ENCODE data around the gene LPAR2.
A peak's percentile ranks its signal among the peaks of the same experiment; 100 is the strongest.

LPAR2 gene

GRCh38 chr19:19647037-19647835 is 19.2 kb upstream of the LPAR2 start:
- Histone ChIP-seq H4K8ac (ENCODE audit: low read depth, low read length) (no peak overlapping the region), H2BK12ac (ENCODE audit: low read length) (no peak overlapping the region), H4K12ac (ENCODE audit: low read depth, low read length) (no peak overlapping the region), H2BK120ac (ENCODE audit: insufficient read depth, low read length, poor library complexity) (no peak overlapping the region), H3K36me3 (ENCODE audit: control insufficient read depth in 1 of 2, insufficient read depth in 2 of 2, low read length in 2 of 2) (peaks cover 62 to 65% of the 10 kb centered on the region in 2 experiments), H3K14ac (ENCODE audit: low read length) (no peak overlapping the region), H3K18ac (ENCODE audit: low read length) (no peak overlapping the region), H3K9me3 (ENCODE audit: insufficient read depth, low read depth, low read length) (peaks cover 4% of the 10 kb centered on the region), H3K4me1 (ENCODE audit: control insufficient read depth in 1 of 2, insufficient read depth in 2 of 2, low read length in 2 of 2) (peaks cover 3 to 5% of the 10 kb centered on the region in 2 experiments), H3K79me2 (ENCODE audit: control insufficient read depth, insufficient read depth, low read length, poor library complexity) (peaks cover 2% of the 10 kb centered on the region), H4K91ac (ENCODE audit: low read depth, low read length) (no peak overlapping the region), H3K4ac (ENCODE audit: low read depth, low read length) (no peak overlapping the region), H3K27me3 (ENCODE audit: insufficient read depth, low read length) (no peaks in the 10 kb centered on the region), H2AFZ (ENCODE audit: insufficient read depth, low read length, poor library complexity) (no peak overlapping the region), H3K79me1 (ENCODE audit: low read length) (peaks cover 11% of the 10 kb centered on the region), H3K27ac (ENCODE audit: low read depth, low read length) (no peak overlapping the region), H3K23ac (ENCODE audit: low read length) (no peak overlapping the region), H3K4me3 (ENCODE audit: low read depth, low read length) (no peak overlapping the region), H3K9ac (ENCODE audit: low read length) (no peak overlapping the region), H2BK5ac (ENCODE audit: low read depth, low read length, poor library complexity) (no peak overlapping the region), H2AK5ac (ENCODE audit: low read length) (no peak overlapping the region), H3K4me2 (ENCODE audit: low read length) (no peak overlapping the region)
- WGBS (ENCODE audit: extremely low coverage, insufficient coverage, insufficient read length): no CpG with 5 or more reads among the region's 29 CpGs
- no peak for DNase-seq

- Histone ChIP-seq H3K4me3 (ENCODE audit: low read depth, low read length) (no peak overlapping the region), H3K9me3 (ENCODE audit: insufficient read depth, low read depth, low read length) (peaks cover 4% of the 10 kb centered on the region), H3K79me2 (ENCODE audit: control insufficient read depth, insufficient read depth, low read length, poor library complexity) (peaks cover 2% of the 10 kb centered on the region), H4K12ac (ENCODE audit: low read depth, low read length) (no peak overlapping the region), H3K27me3 (ENCODE audit: insufficient read depth, low read length) (no peaks in the 10 kb centered on the region), H3K79me1 (ENCODE audit: low read length) (peaks cover 11% of the 10 kb centered on the region), H3K9ac (ENCODE audit: low read length) (no peak overlapping the region), H4K8ac (ENCODE audit: low read depth, low read length) (no peak overlapping the region), H3K18ac (ENCODE audit: low read length) (no peak overlapping the region), H3K27ac (ENCODE audit: low read depth, low read length) (no peak overlapping the region), H2AFZ (ENCODE audit: insufficient read depth, low read length, poor library complexity) (no peak overlapping the region), H2AK5ac (ENCODE audit: low read length) (no peak overlapping the region), H3K23ac (ENCODE audit: low read length) (no peak overlapping the region), H2BK120ac (ENCODE audit: insufficient read depth, low read length, poor library complexity) (no peak overlapping the region), H3K4me2 (ENCODE audit: low read length) (no peak overlapping the region), H3K4me1 (ENCODE audit: control insufficient read depth in 1 of 2, insufficient read depth in 2 of 2, low read length in 2 of 2) (peaks cover 3 to 5% of the 10 kb centered on the region in 2 experiments), H3K36me3 (ENCODE audit: control insufficient read depth in 1 of 2, insufficient read depth in 2 of 2, low read length in 2 of 2) (peaks cover 50 to 53% of the 10 kb centered on the region in 2 experiments), H3K4ac (ENCODE audit: low read depth, low read length) (no peak overlapping the region), H2BK12ac (ENCODE audit: low read length) (no peak overlapping the region), H4K91ac (ENCODE audit: low read depth, low read length) (no peak overlapping the region), H3K14ac (ENCODE audit: low read length) (no peak overlapping the region), H2BK5ac (ENCODE audit: low read depth, low read length, poor library complexity) (no peak overlapping the region)
- whole genome bisulfite sequencing (ENCODE audit: extremely low coverage, insufficient coverage, insufficient read length): no CpG with 5 or more reads among the region's 17 CpGs
- DNase-seq: no peak
Observed at GRCh38 chr19:19645233-19645870, 17.3 kb upstream of the LPAR2 start.

DNA sequence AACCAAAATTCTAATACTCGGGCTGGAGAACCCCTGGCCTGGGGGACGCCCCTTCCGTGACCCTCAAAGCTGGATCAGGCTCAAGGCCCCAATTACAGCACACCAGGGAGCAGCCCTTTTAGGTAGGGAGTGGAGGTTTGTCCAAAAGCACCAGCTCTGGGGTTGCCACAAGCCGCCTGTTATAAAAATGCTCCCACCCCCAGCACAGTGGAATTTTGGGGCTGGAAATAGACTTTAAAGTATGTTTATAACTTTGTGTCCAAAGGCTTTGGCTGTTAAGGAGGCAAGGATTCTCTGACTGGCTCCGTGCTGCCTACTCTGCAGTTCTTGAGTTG is 16.0 kb upstream of the LPAR2 start:
- WGBS (ENCODE audit: extremely low coverage, insufficient coverage, insufficient read length): no CpG with 5 or more reads among the region's 5 CpGs
- Histone ChIP-seq H3K9me3 (ENCODE audit: insufficient read depth, low read depth, low read length) (no peaks in the 10 kb centered on the region), H2BK120ac (ENCODE audit: insufficient read depth, low read length, poor library complexity) (no peak overlapping the region), H3K9ac (ENCODE audit: low read length) (no peak overlapping the region), H3K23ac (ENCODE audit: low read length) (no peak overlapping the region), H3K4me3 (ENCODE audit: low read depth, low read length) (no peak overlapping the region), H3K27ac (ENCODE audit: low read depth, low read length) (no peak overlapping the region), H4K91ac (ENCODE audit: low read depth, low read length) (no peak overlapping the region), H4K8ac (ENCODE audit: low read depth, low read length) (no peak overlapping the region), H3K18ac (ENCODE audit: low read length) (no peak overlapping the region), H3K27me3 (ENCODE audit: insufficient read depth, low read length) (no peaks in the 10 kb centered on the region), H3K79me2 (ENCODE audit: control insufficient read depth, insufficient read depth, low read length, poor library complexity) (peaks cover 2% of the 10 kb centered on the region), H2AK5ac (ENCODE audit: low read length) (no peak overlapping the region), H3K4me1 (ENCODE audit: control insufficient read depth in 1 of 2, insufficient read depth in 2 of 2, low read length in 2 of 2) (peaks cover 3 to 5% of the 10 kb centered on the region in 2 experiments), H2AFZ (ENCODE audit: insufficient read depth, low read length, poor library complexity) (no peak overlapping the region), H3K4ac (ENCODE audit: low read depth, low read length) (no peak overlapping the region), H2BK5ac (ENCODE audit: low read depth, low read length, poor library complexity) (no peak overlapping the region), H4K12ac (ENCODE audit: low read depth, low read length) (no peak overlapping the region), H3K79me1 (ENCODE audit: low read length) (peaks cover 11% of the 10 kb centered on the region), H3K14ac (ENCODE audit: low read length) (no peak overlapping the region), H3K36me3 (ENCODE audit: control insufficient read depth in 1 of 2, insufficient read depth in 2 of 2, low read length in 2 of 2) (peaks cover 47% of the 10 kb centered on the region in 2 experiments), H2BK12ac (ENCODE audit: low read length) (no peak overlapping the region), H3K4me2 (ENCODE audit: low read length) (peak overlapping the region; percentile 98)
- no peak for DNase-seq

DNA sequence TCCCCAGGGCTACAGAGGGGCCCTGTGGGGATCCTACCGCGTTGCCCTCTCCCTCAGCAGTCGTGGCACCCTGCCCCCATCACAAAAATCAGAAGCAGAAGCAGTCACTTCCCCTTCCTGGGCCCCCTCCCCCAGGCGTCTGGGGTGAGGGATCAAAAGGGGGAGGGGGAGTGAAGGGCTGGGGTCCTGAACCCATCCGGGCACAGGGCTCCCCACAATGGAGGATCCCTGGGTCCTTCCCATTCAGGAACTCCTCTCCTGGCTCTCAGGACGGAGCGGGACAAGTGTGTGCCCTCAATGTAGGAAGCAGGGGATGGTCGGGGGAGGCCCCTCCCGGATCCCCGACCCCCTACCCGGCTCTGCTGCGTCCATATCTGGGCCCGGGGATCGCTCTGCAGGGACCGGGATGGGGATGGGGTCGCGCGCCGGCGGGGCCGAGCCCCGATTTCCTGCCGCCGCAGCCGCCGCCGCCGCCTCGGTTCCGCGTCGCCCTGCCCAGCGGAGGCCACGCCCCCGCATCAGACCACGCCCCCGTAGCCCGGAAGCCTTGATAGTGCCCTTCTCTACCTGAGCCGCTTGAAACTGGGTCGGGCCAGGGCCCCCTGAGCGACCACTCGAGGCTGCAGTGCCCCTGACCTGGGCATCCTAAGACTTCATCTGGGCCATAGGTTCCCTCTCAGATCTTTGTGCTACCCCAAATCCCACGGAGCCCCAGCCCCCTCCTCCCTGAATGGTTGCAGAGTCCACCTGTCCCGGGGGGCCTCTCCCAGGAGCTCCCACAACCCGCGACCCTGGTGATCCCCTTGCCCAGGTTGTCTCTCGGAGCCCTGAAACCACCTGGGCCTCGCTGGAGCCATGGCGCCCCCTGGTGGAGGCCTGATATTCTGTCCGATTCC is 15.4 kb upstream of the LPAR2 start, which contains the start of gene GMIP:
Gene GMIP (minus strand): TSS at position 500 of the 896 bp plus-strand sequence. CDS start 128 bp downstream, at position 372.
- Histone ChIP-seq H2AFZ (ENCODE audit: insufficient read depth, low read length, poor library complexity) (peak within 1 kb of the TSS; percentile 53), H3K27ac (ENCODE audit: low read depth, low read length) (peak within 1 kb of the TSS; percentile 55), H2BK5ac (ENCODE audit: low read depth, low read length, poor library complexity) (peak within 1 kb of the TSS; percentile 24), H3K23ac (ENCODE audit: low read length) (no peak within 1 kb of the TSS), H2BK12ac (ENCODE audit: low read length) (no peak within 1 kb of the TSS), H4K91ac (ENCODE audit: low read depth, low read length) (peak within 1 kb of the TSS; percentile 40), H3K27me3 (ENCODE audit: insufficient read depth, low read length) (no peaks in the 10 kb centered on the region), H3K79me2 (ENCODE audit: control insufficient read depth, insufficient read depth, low read length, poor library complexity) (peaks cover 2% of the 10 kb centered on the region), H2AK5ac (ENCODE audit: low read length) (peak within 1 kb of the TSS; percentile 32), H3K4me1 (ENCODE audit: control insufficient read depth in 1 of 2, insufficient read depth in 2 of 2, low read length in 2 of 2) (peaks cover 3 to 5% of the 10 kb centered on the region in 2 experiments), H3K36me3 (ENCODE audit: control insufficient read depth in 1 of 2, insufficient read depth in 2 of 2, low read length in 2 of 2) (peaks cover 46% of the 10 kb centered on the region in 2 experiments), H3K4me2 (ENCODE audit: low read length) (peak within 1 kb of the TSS; percentile 98), H4K8ac (ENCODE audit: low read depth, low read length) (peak within 1 kb of the TSS; percentile 73), H3K79me1 (ENCODE audit: low read length) (peaks cover 11% of the 10 kb centered on the region), H3K9me3 (ENCODE audit: insufficient read depth, low read depth, low read length) (no peaks in the 10 kb centered on the region), H3K14ac (ENCODE audit: low read length) (peak within 1 kb of the TSS; percentile 86), H3K4me3 (ENCODE audit: low read depth, low read length) (peak within 1 kb of the TSS; percentile 85), H3K4ac (ENCODE audit: low read depth, low read length) (peak within 1 kb of the TSS; percentile 49), H3K18ac (ENCODE audit: low read length) (peak within 1 kb of the TSS; percentile 18), H4K12ac (ENCODE audit: low read depth, low read length) (peak within 1 kb of the TSS; percentile 20), H3K9ac (ENCODE audit: low read length) (peak within 1 kb of the TSS; percentile 83), H2BK120ac (ENCODE audit: insufficient read depth, low read length, poor library complexity) (peak within 1 kb of the TSS; percentile 15)
- whole genome bisulfite sequencing (ENCODE audit: extremely low coverage, insufficient coverage, insufficient read length): no CpG with 5 or more reads among the region's 50 CpGs
- DNase-seq: peak; percentile 74 to 84
